ENCODE results near the gene GPR75. TPM values are rescaled to one million over a fixed set of nuclear protein-coding genes. Genes with fewer than 3 reads are reported as not detected.
A peak's percentile ranks its signal among the peaks of the same experiment; 100 is the strongest.

The GPR75 gene
- 1 to 10 TPM; 1.1 to 3.3 (median 1.4) TPM for total RNA-seq
- long read RNA-seq, partial matches to known transcripts, result 0 of 1 reads
- long read RNA-seq, other reads (novel, unspliced or antisense), result 1 of 1 reads

- Histone ChIP-seq H3K27ac (peak within 1 kb of the TSS in 2 of 3 donors; percentile 32 to 52), H3K9me3 (no peaks in the 10 kb centered on the region), H3K4me1 (peaks cover 0 to 26% (median 0%) of the 10 kb centered on the region in 4 donors), H3K36me3 (no peaks in the 10 kb centered on the region), H3K27me3 (no peaks in the 10 kb centered on the region), H3K4me3 (peak within 1 kb of the TSS; percentile 46 to 82 (median 67))
- WGBS (ENCODE audit: insufficient coverage, low coverage, low lambda C conversion rate, missing lambda C conversion rate), result 47% methylated on average over 17 of the region's 72 CpGs
- peak in 1 of 4 donors; percentile 9 for TF ChIP-seq CTCF (IDR thresholded peaks at IDR 0.05)
- no peak for TF ChIP-seq POLR2A (IDR thresholded peaks at IDR 0.05)
- peak; percentile 89 to 96 (median 92) for ATAC-seq
- intact Hi-C loops (cut with DNase I), result no loop called here
- DNase-seq, result peak; percentile 70 to 81 (median 72)
These were observed at the start of gene GPR75 for GRCh38 chr2:53859206-53860181. Gene GPR75 (minus strand): TSS chr2:53859967. CDS start chr2:53854756, 5,211 bp downstream.

GRCh38 chr2:53907582-53907981, 47.8 kb upstream of the GPR75 start:
- H3K4me3 ChIP-seq, result no peak overlapping the region
- no peak overlapping the region for H3K27ac ChIP-seq
- intact Hi-C loops (cut with DNase I), result no loop called here
- no peaks in the 10 kb centered on the region for H3K27me3 ChIP-seq
- peaks cover 0 to 10% (median 0%) of the 10 kb centered on the region in 4 donors for H3K4me1 ChIP-seq
- TF ChIP-seq POLR2A (IDR thresholded peaks at IDR 0.05), result no peak
- TF ChIP-seq CTCF (IDR thresholded peaks at IDR 0.05), result no peak
- 79% methylated on average over 1 of the region's 1 CpG for WGBS (ENCODE audit: insufficient coverage, low coverage, low lambda C conversion rate, missing lambda C conversion rate)
- ATAC-seq (peak in 1 of 4 donors; percentile 11), DNase-seq (no peak)
- H3K36me3 ChIP-seq, result peaks cover 0 to 53% (median 20%) of the 10 kb centered on the region in 4 donors
- no peaks in the 10 kb centered on the region for H3K9me3 ChIP-seq

- 97% methylated on average over 7 of the region's 9 CpGs for WGBS (ENCODE audit: insufficient coverage, low coverage, low lambda C conversion rate, missing lambda C conversion rate)
- Histone ChIP-seq H3K4me1 (peaks cover 0 to 10% (median 0%) of the 10 kb centered on the region in 4 donors), H3K27me3 (no peaks in the 10 kb centered on the region), H3K27ac (no peak overlapping the region), H3K9me3 (no peaks in the 10 kb centered on the region), H3K4me3 (no peak overlapping the region), H3K36me3 (peaks cover 3 to 74% (median 22%) of the 10 kb centered on the region in 4 donors)
- DNase-seq (no peak), ATAC-seq (no peak)
- TF ChIP-seq CTCF (IDR thresholded peaks at IDR 0.05), result no peak
- TF ChIP-seq POLR2A (IDR thresholded peaks at IDR 0.05), result no peak
- intact Hi-C loops (cut with DNase I), result no loop called here
These were observed 45.6 kb upstream of the GPR75 start for GRCh38 chr2:53905396-53905795.

GRCh38 chr2:53903011-53903410, 43.2 kb upstream of the GPR75 start:
- H3K36me3 ChIP-seq, result peaks cover 3 to 87% (median 23%) of the 10 kb centered on the region in 4 donors
- WGBS (ENCODE audit: insufficient coverage, low coverage, low lambda C conversion rate, missing lambda C conversion rate), result 63% methylated on average over 4 of the region's 4 CpGs

More at GRCh38 chr2:53903011-53903410, 43.2 kb upstream of the GPR75 start:
- Histone ChIP-seq H3K27me3 (no peaks in the 10 kb centered on the region), H3K9me3 (no peaks in the 10 kb centered on the region), H3K4me1 (peaks cover 0 to 10% (median 0%) of the 10 kb centered on the region in 4 donors), H3K27ac (no peak overlapping the region), H3K4me3 (no peak overlapping the region)
- DNase-seq (no peak), ATAC-seq (no peak)
- TF ChIP-seq POLR2A (IDR thresholded peaks at IDR 0.05) (no peak), CTCF (IDR thresholded peaks at IDR 0.05) (no peak)
- intact Hi-C loops (cut with DNase I), result no loop called here
